MM.1S (cell line): Measurements from ENCODE around the gene ITGA3.

ENCODE experiments used
- CTCF ChIP-seq: fragments of 300-600 bp; sonication (generic); IDR thresholded peaks from 2 replicates; pipeline ENCODE4 v1.5.1; 2016; ENCODE audit warnings: antibody characterized with exemption, low read length, mixed read lengths
- EZH2 ChIP-seq: fragments of 300-600 bp; sonication (generic); optimal IDR thresholded peaks from 2 replicates; pipeline ENCODE3; 2017; ENCODE audit warnings: low read depth, mild to moderate bottlenecking, antibody characterized with exemption, low read length, mixed read lengths

GRCh38 chr17:50129728-50130558 is 74.0 kb downstream of the ITGA3 start, which contains the start of gene SAMD14:
- no peak for TF ChIP-seq CTCF
- no peak for TF ChIP-seq EZH2
